ENCODE data around the gene ZNF280C. TPM values are rescaled to one million over a fixed set of nuclear protein-coding genes. Genes with fewer than 3 reads are reported as not detected.
"Not testable (repeated sequence)": the region's sequence is repeated elsewhere in the genome, so short reads cannot be mapped to it uniquely, and the experiment has no call there.

The ZNF280C gene
- total RNA-seq, 4 donors from 2014 or later, result 1.8 to 10.4 (median 6.0) TPM

- H3K4me1 ChIP-seq, result no peaks in the 10 kb centered on the region
- intact Hi-C loops (cut with DNase I; ENCODE audit: low total_unique reads), result no loop called here
- DNase-seq, result no peak
- no peak overlapping the region for H3K27ac ChIP-seq
- H3K9me3 ChIP-seq, result no peaks in the 10 kb centered on the region
- no peaks in the 10 kb centered on the region for H3K27me3 ChIP-seq
- no peaks in the 10 kb centered on the region for H3K36me3 ChIP-seq
- TF ChIP-seq POLR2A (IDR thresholded peaks at IDR 0.05), result no peak
- TF ChIP-seq CTCF (IDR thresholded peaks at IDR 0.05), result no peak
- no peak overlapping the region for H3K4me3 ChIP-seq
Measured at GRCh38 chrX:130287071-130287770, 18.5 kb upstream of the ZNF280C start.

- intact Hi-C loops (cut with DNase I; ENCODE audit: low total_unique reads), result no loop called here
- Histone ChIP-seq H3K4me3 (no peak overlapping the region), H3K4me1 (no peaks in the 10 kb centered on the region), H3K27ac (no peak overlapping the region), H3K9me3 (no peaks in the 10 kb centered on the region), H3K27me3 (no peaks in the 10 kb centered on the region), H3K36me3 (no peaks in the 10 kb centered on the region)
- DNase-seq, result no peak
- TF ChIP-seq POLR2A (IDR thresholded peaks at IDR 0.05) (no peak), CTCF (IDR thresholded peaks at IDR 0.05) (no peak)
Measured at GRCh38 chrX:130285710-130286109, 17.0 kb upstream of the ZNF280C start.

- Histone ChIP-seq H3K9me3 (no peaks in the 10 kb centered on the region), H3K27me3 (no peaks in the 10 kb centered on the region), H3K4me3 (no peak overlapping the region), H3K27ac (no peak overlapping the region), H3K36me3 (no peaks in the 10 kb centered on the region), H3K4me1 (no peaks in the 10 kb centered on the region)
- intact Hi-C loops (cut with DNase I; ENCODE audit: low total_unique reads), result no loop called here
- DNase-seq, result no peak
- TF ChIP-seq CTCF (IDR thresholded peaks at IDR 0.05), result no peak
- TF ChIP-seq POLR2A (IDR thresholded peaks at IDR 0.05), result no peak
Measured at GRCh38 chrX:130285069-130285620, 16.4 kb upstream of the ZNF280C start.

- Histone ChIP-seq H3K27ac (no peak overlapping the region), H3K4me1 (no peaks in the 10 kb centered on the region), H3K9me3 (no peaks in the 10 kb centered on the region), H3K27me3 (no peaks in the 10 kb centered on the region), H3K36me3 (no peaks in the 10 kb centered on the region), H3K4me3 (no peak overlapping the region)
- intact Hi-C loops (cut with DNase I; ENCODE audit: low total_unique reads), result no loop called here
- DNase-seq, result no peak
- TF ChIP-seq POLR2A (IDR thresholded peaks at IDR 0.05), result no peak
Measured at GRCh38 chrX:130282151-130282550, 13.5 kb upstream of the ZNF280C start.

GRCh38 chrX:130280901-130281300 lies 12.2 kb upstream of the ZNF280C start:
- Histone ChIP-seq H3K4me3 (no peak overlapping the region), H3K36me3 (no peaks in the 10 kb centered on the region), H3K9me3 (no peaks in the 10 kb centered on the region), H3K27me3 (no peaks in the 10 kb centered on the region), H3K27ac (no peak overlapping the region), H3K4me1 (no peaks in the 10 kb centered on the region)
- intact Hi-C loops (cut with DNase I; ENCODE audit: low total_unique reads), result no loop called here
- no peak for DNase-seq
- no peak for TF ChIP-seq CTCF (IDR thresholded peaks at IDR 0.05)
- TF ChIP-seq POLR2A (IDR thresholded peaks at IDR 0.05), result no peak

GRCh38 chrX:130272253-130272652 lies 3.6 kb upstream of the ZNF280C start:
- H3K36me3 ChIP-seq; H3K27ac ChIP-seq; H3K9me3 ChIP-seq; H3K27me3 ChIP-seq; H3K4me1 ChIP-seq; DNase-seq; intact Hi-C loops (cut with DNase I; ENCODE audit: low total_unique reads); H3K4me3 ChIP-seq: not testable (repeated sequence)

GRCh38 chrX:130269391-130269790 lies 692 bp upstream of the ZNF280C start:
- H3K27me3 ChIP-seq; H3K9me3 ChIP-seq; DNase-seq; intact Hi-C loops (cut with DNase I; ENCODE audit: low total_unique reads); H3K27ac ChIP-seq; H3K4me1 ChIP-seq; H3K36me3 ChIP-seq; H3K4me3 ChIP-seq: not testable (repeated sequence)

Measured in uterus (tissue), 4 donors.